Measurements from ENCODE around the gene IFRD2. TPM values are rescaled to one million over a fixed set of nuclear protein-coding genes. Genes with fewer than 3 reads are reported as not detected.

The IFRD2 gene
- total and polyA plus RNA-seq, 2 of the 8 experiments (the other 6 are each of a cell fraction or from before 2014, with no cell fraction given), result 76.7 to 88.8 TPM

DNA sequence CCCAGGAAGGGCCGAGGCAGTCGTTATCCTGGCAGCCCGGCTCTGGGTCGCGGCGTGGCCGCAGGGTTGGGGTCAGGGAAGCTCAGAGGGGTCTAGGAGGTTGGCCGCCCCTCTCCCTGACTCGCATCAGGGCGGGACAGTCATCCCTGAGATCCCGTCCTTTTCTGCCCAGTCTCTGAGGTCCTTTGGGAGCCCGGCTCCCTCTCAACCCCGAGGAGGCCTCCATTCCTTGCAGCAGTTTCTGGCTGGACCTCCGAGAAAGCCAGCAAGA is 29.8 kb upstream of the IFRD2 start:
- Histone ChIP-seq H3K23me2 (ENCODE audit: low read depth, low read length) (peaks cover 17% of the 10 kb centered on the region), H3K14ac (ENCODE audit: insufficient read length) (no peak overlapping the region), H3K56ac (replicated peaks; ENCODE audit: insufficient read length, low read depth, low read length) (peak overlapping the region; percentile 84), H4K8ac (ENCODE audit: extremely low read depth, insufficient read depth, low read length) (peak overlapping the region; percentile 36; the same call in 1 of the 2 replicates), H3K18ac (ENCODE audit: extremely low read depth, low read length) (peak overlapping the region; percentile 97), H3K27ac (ENCODE audit: low read depth, low read length) (peak overlapping the region; percentile 38; the same call in 1 of the 2 replicates), H4K91ac (replicated peaks; ENCODE audit: insufficient read length, low read length) (peak overlapping the region; percentile 91), H2AK5ac (ENCODE audit: low read depth, low read length) (no peak overlapping the region), H2BK120ac (replicated peaks; ENCODE audit: low read depth, low read length) (no peak overlapping the region), H4K5ac (ENCODE audit: insufficient read length, low read depth, low read length) (peak overlapping the region; percentile 64), H2AFZ (ENCODE audit: low read length) (peak overlapping the region; percentile 29; the same call in 1 of the 2 replicates), H3K9ac (replicated peaks in 1 of 4; ENCODE audit: extremely low read depth in 1 of 4, low read depth in 3 of 4, low read length in 3 of 4) (peak overlapping the region in 3 of 4 experiments; percentile 61 to 78 (median 66); a peak in 6 of 7 replicates), H3K4me1 (replicated peaks in 1 of 4; ENCODE audit: control insufficient read depth in 3 of 4, insufficient read depth in 4 of 4, low read length in 3 of 4) (peaks cover 0 to 37% (median 20%) of the 10 kb centered on the region in 4 experiments; a peak in 6 of 7 replicates), H3K9me3 (ENCODE audit: insufficient read depth in 2 of 2, low read depth in 1 of 2, low read length in 1 of 2) (no peaks in the 10 kb centered on the region), H3K4ac (replicated peaks; ENCODE audit: insufficient read length, low read depth, low read length) (peak overlapping the region; percentile 33), H2BK20ac (ENCODE audit: low read length) (no peak overlapping the region), H2BK12ac (ENCODE audit: low read depth, low read length) (no peak overlapping the region; the same call in 1 of the 2 replicates), H3K79me2 (ENCODE audit: control insufficient read depth in 1 of 2, insufficient read depth in 2 of 2, low read length in 2 of 2) (peaks cover 0 to 29% of the 10 kb centered on the region in 2 experiments; a peak in 3 of 4 replicates), H3K4me3 (ENCODE audit: extremely low read depth in 1 of 4, insufficient read depth in 2 of 4, low read depth in 3 of 4, low read length in 4 of 4) (peak overlapping the region; percentile 89 to 96 (median 94)), H3K27me3 (replicated peaks in 1 of 4; ENCODE audit: control insufficient read depth in 3 of 4, extremely low read depth in 1 of 4, insufficient read depth in 3 of 4, low read length in 3 of 4) (no peaks in the 10 kb centered on the region), H2BK5ac (ENCODE audit: low read depth, low read length) (peak overlapping the region; percentile 99), H3K36me3 (ENCODE audit: control insufficient read depth in 2 of 4, insufficient read depth in 4 of 4, low read length in 3 of 4) (peaks cover 23 to 35% (median 30%) of the 10 kb centered on the region in 4 experiments), H3K79me1 (ENCODE audit: low read depth, low read length) (peaks cover 20% of the 10 kb centered on the region), H2BK15ac (ENCODE audit: low read length) (peak overlapping the region; percentile 88; the same call in 1 of the 2 replicates), H3K23ac (ENCODE audit: insufficient read length) (no peak overlapping the region), H4K20me1 (replicated peaks in 1 of 2; ENCODE audit: control insufficient read depth in 1 of 2, insufficient read depth in 2 of 2, low read length in 2 of 2) (peaks cover 13 to 28% of the 10 kb centered on the region in 2 experiments), H3K4me2 (ENCODE audit: insufficient read depth in 1 of 2, low read depth in 2 of 2, low read length in 2 of 2) (peak overlapping the region; percentile 97)
- TF ChIP-seq CHD1 (IDR thresholded peaks at IDR 0.05; ENCODE audit: low read depth, low read length) (no peak), POLR2AphosphoS5 (IDR thresholded peaks at IDR 0.05; ENCODE audit: low read depth, low read length) (peak; percentile 17; the same call in 1 of the 2 replicates), KDM4A (IDR thresholded peaks at IDR 0.05; ENCODE audit: low read depth, low read length, severe bottlenecking) (peak; percentile 73), SAP30 (IDR thresholded peaks at IDR 0.05; ENCODE audit: insufficient read depth, insufficient replicate concordance, low read length) (peak; percentile 20), POLR2A (IDR thresholded peaks at IDR 0.05; ENCODE audit: control extremely low read depth in 1 of 2, low read depth in 2 of 2, low read length in 2 of 2) (peak in 1 of 2 experiments; percentile 16; a peak in 1 of 3 replicates), TAF7 (optimal IDR thresholded peaks at IDR 0.05; ENCODE audit: borderline replicate concordance, low read depth, low read length) (no peak)
- ChIA-PET POLR2A (ENCODE audit: partially characterized antibody) (interaction anchor here (1.4 to 12.6 kb wide), 9 partner anchors 8 to 86 kb away, joined by 3 to 149 read pairs (median 16); partner anchors contain the start of genes GNAI2, HYAL1, HYAL3 and IFRD2), CTCF (ENCODE audit: partially characterized antibody) (interaction anchor here (1.0 to 7.5 kb wide), 14 partner anchors 10 to 130 kb away, joined by 3 to 75 read pairs (median 7); partner anchors contain the start of genes CYB561D2, GNAT1, HYAL1 and IFRD2)
- 1% methylated on average over 14 of the region's 14 CpGs; no CpG with 5 or more reads in 1 of the 2 experiments for WGBS, 2 experiments (ENCODE audit: extremely low coverage in 1 of 2, insufficient coverage in 1 of 2, insufficient read length in 1 of 2, insufficient replicate concordance in 2 of 2, low coverage in 1 of 2, low lambda C conversion rate in 2 of 2, missing lambda C conversion rate in 1 of 2)
- DNase-seq (ENCODE audit: low read depth in 1 of 2, low spot score in 2 of 2) (no peak), FAIRE-seq (no peak)

Measured in H1 (cell line).